HG03064 (cell line): ENCODE results near the gene SIGLEC11.
"Not testable (repeated sequence)": the region's sequence is repeated elsewhere in the genome, so short reads cannot be mapped to it uniquely, and the experiment has no call there.

Experiments
- ATAC-seq: cut with Tn5 transposase; IDR thresholded peaks from one replicate; pipeline ENCODE4 v1.9.1; 2021; ENCODE audit warnings: low read depth; ENCODE audit not compliant: unreplicated experiment

Gene SIGLEC11

GRCh38 chr19:49981603-49982593, 20.9 kb upstream of the SIGLEC11 start:
- no peak for ATAC-seq

GRCh38 chr19:49978324-49978723, 17.4 kb upstream of the SIGLEC11 start:
- no peak for ATAC-seq

- no peak for ATAC-seq
Measured at GRCh38 chr19:49977881-49978280, 16.9 kb upstream of the SIGLEC11 start.

GRCh38 chr19:49977076-49977475, 16.1 kb upstream of the SIGLEC11 start:
- no peak for ATAC-seq

- no peak for ATAC-seq
Measured at GRCh38 chr19:49976496-49976895, 15.5 kb upstream of the SIGLEC11 start.

GRCh38 chr19:49975051-49975450, 14.1 kb upstream of the SIGLEC11 start:
- no peak for ATAC-seq

- ATAC-seq = no peak
Measured at GRCh38 chr19:49973987-49974386, 13.0 kb upstream of the SIGLEC11 start.

- no peak for ATAC-seq
Measured at GRCh38 chr19:49972841-49973240, 11.9 kb upstream of the SIGLEC11 start.

GRCh38 chr19:49971991-49972411, 11.0 kb upstream of the SIGLEC11 start:
- no peak for ATAC-seq

GRCh38 chr19:49969355-49969754, 8.4 kb upstream of the SIGLEC11 start:
- not testable (repeated sequence) for ATAC-seq

- no peak for ATAC-seq
Measured at GRCh38 chr19:49968279-49968922, 7.4 kb upstream of the SIGLEC11 start.

GRCh38 chr19:49959892-49960291, 1.1 kb downstream of the SIGLEC11 start:
- not testable (repeated sequence) for ATAC-seq

GRCh38 chr19:49958596-49958995, 2.4 kb downstream of the SIGLEC11 start:
- ATAC-seq = not testable (repeated sequence)

- ATAC-seq = not testable (repeated sequence)
Measured at GRCh38 chr19:49958144-49958543, 2.8 kb downstream of the SIGLEC11 start.

GRCh38 chr19:49957262-49957915, 3.6 kb downstream of the SIGLEC11 start:
- ATAC-seq = no peak

GRCh38 chr19:49956115-49956495, 4.9 kb downstream of the SIGLEC11 start:
- ATAC-seq = no peak

- no peak for ATAC-seq
Measured at GRCh38 chr19:49954933-49955332, 6.0 kb downstream of the SIGLEC11 start.

GRCh38 chr19:49954092-49954829, 6.7 kb downstream of the SIGLEC11 start:
- no peak for ATAC-seq

- ATAC-seq = no peak
Measured at GRCh38 chr19:49953416-49953815, 7.6 kb downstream of the SIGLEC11 start.

- no peak for ATAC-seq
Measured at GRCh38 chr19:49952906-49953305, 8.1 kb downstream of the SIGLEC11 start.

- ATAC-seq = no peak
Measured at GRCh38 chr19:49952479-49952836, 8.5 kb downstream of the SIGLEC11 start.
